GM12891 (cell line): ENCODE measurements around the gene C16orf86. TPM values are rescaled to one million over a fixed set of nuclear protein-coding genes. Genes with fewer than 3 reads are reported as not detected.

Source experiments
- DNase-seq: peaks from one replicate; pipeline ENCODE4 v3.0.0; 2011; ENCODE audit warnings: low spot score; ENCODE audit not compliant: insufficient read length
- FAIRE-seq: peaks from 2 replicates; lab custom pipeline; 2011; peaks lifted over from hg19 to GRCh38; lab: Jason Lieb, UNC
- PAX5 ChIP-seq: IDR thresholded peaks from 2 replicates; pipeline ENCODE4 v1.6.1; 2011; ENCODE audit warnings: low read length, moderate library complexity, mild to moderate bottlenecking; ENCODE audit not compliant: insufficient read depth, severe bottlenecking
- POLR2A ChIP-seq: IDR thresholded peaks from 2 replicates; pipeline ENCODE4 v1.6.1; 2011; ENCODE audit warnings: low read depth, low read length, control low read depth
- POLR2AphosphoS5 ChIP-seq: IDR thresholded peaks from 2 replicates; pipeline ENCODE4 v1.6.1; 2011; ENCODE audit warnings: low read depth, low read length, control low read depth
- POU2F2 ChIP-seq: IDR thresholded peaks from 2 replicates; pipeline ENCODE4 v1.6.1; 2011; ENCODE audit warnings: low read depth, mild to moderate bottlenecking, control low read depth, low read length, moderate library complexity
- SPI1 ChIP-seq: IDR thresholded peaks from 2 replicates; pipeline ENCODE4 v1.6.1; 2011; ENCODE audit warnings: low read depth, low read length, control low read depth
- TAF1 ChIP-seq: IDR thresholded peaks from 2 replicates; pipeline ENCODE4 v1.6.1; 2011; ENCODE audit warnings: low read depth, low read length, control low read depth
- polyA plus RNA-seq: library from polyadenylated mRNA; unstranded; fragments of >200 nt; gene quantifications from one replicate; pipeline ENCODE4 v1.2.1, GENCODE V29; 2012; ENCODE audit warnings: low read depth, missing spikeins, inconsistent platforms; ENCODE audit not compliant: missing spikeins

The C16orf86 gene
- 3.1 TPM for polyA plus RNA-seq

- FAIRE-seq: peak; percentile 94
- peak; percentile 95 for TF ChIP-seq PAX5
- TF ChIP-seq POLR2AphosphoS5: no peak
- 0 out of 2 replicates have a peak, but pooled peaks have one; percentile 13 for TF ChIP-seq SPI1
- TF ChIP-seq POU2F2: no peak
- no peak for TF ChIP-seq TAF1
- DNase-seq: peak; percentile 96
These were observed at the start of gene C16orf86, which contains the start of gene ENKD1 for GRCh38 chr16:67666559-67667452. Gene C16orf86 (plus strand): TSS chr16:67666814. CDS start chr16:67666971, 157 bp downstream. Gene ENKD1 (minus strand): TSS chr16:67666750. CDS start chr16:67666442, 308 bp downstream.

GRCh38 chr16:67628216-67628615 lies 38.4 kb upstream of the C16orf86 start:
- DNase-seq (no peak), FAIRE-seq (no peak)
- TF ChIP-seq POU2F2: no peak
- TF ChIP-seq PAX5: no peak

GRCh38 chr16:67632415-67633172 lies 34.0 kb upstream of the C16orf86 start:
- no peak for TF ChIP-seq POLR2AphosphoS5
- TF ChIP-seq PAX5: no peak
- no peak for TF ChIP-seq POU2F2
- TF ChIP-seq TAF1: no peak
- TF ChIP-seq POLR2A: no peak
- TF ChIP-seq SPI1: no peak
- FAIRE-seq: no peak
- no peak for DNase-seq

- no peak for TF ChIP-seq TAF1
- TF ChIP-seq POU2F2: no peak
- no peak for TF ChIP-seq POLR2AphosphoS5
- no peak for TF ChIP-seq POLR2A
- TF ChIP-seq SPI1: no peak
- TF ChIP-seq PAX5: no peak
- FAIRE-seq: no peak
- no peak for DNase-seq
These were observed 29.9 kb upstream of the C16orf86 start for GRCh38 chr16:67636713-67637112.

GRCh38 chr16:67637625-67638024 lies 29.0 kb upstream of the C16orf86 start:
- DNase-seq (no peak), FAIRE-seq (no peak)
- TF ChIP-seq POLR2A (no peak), PAX5 (no peak), SPI1 (no peak), TAF1 (no peak)

- no peak for FAIRE-seq
- TF ChIP-seq PAX5 (no peak), POLR2AphosphoS5 (no peak), TAF1 (no peak), POLR2A (no peak), POU2F2 (no peak), SPI1 (no peak)
- no peak for DNase-seq
These were observed 24.6 kb upstream of the C16orf86 start for GRCh38 chr16:67641779-67642708.

- FAIRE-seq: no peak
- no peak for DNase-seq
- TF ChIP-seq POU2F2: no peak
- no peak for TF ChIP-seq POLR2AphosphoS5
- TF ChIP-seq PAX5: no peak
- TF ChIP-seq SPI1: no peak
- no peak for TF ChIP-seq TAF1
These were observed 22.6 kb upstream of the C16orf86 start for GRCh38 chr16:67644038-67644437.

- TF ChIP-seq POLR2A (no peak), PAX5 (no peak), SPI1 (no peak), POU2F2 (no peak), TAF1 (no peak), POLR2AphosphoS5 (no peak)
- FAIRE-seq (no peak), DNase-seq (no peak)
These were observed 21.1 kb upstream of the C16orf86 start for GRCh38 chr16:67645397-67646121.

- no peak for FAIRE-seq
- no peak for DNase-seq
- no peak for TF ChIP-seq POU2F2
- no peak for TF ChIP-seq POLR2A
- TF ChIP-seq POLR2AphosphoS5: no peak
- no peak for TF ChIP-seq SPI1
- TF ChIP-seq PAX5: no peak
- TF ChIP-seq TAF1: no peak
These were observed 19.4 kb upstream of the C16orf86 start for GRCh38 chr16:67647111-67647651.
